Caco-2 (cell line): ENCODE measurements around the gene BEST3. TPM values are rescaled to one million over a fixed set of nuclear protein-coding genes. Genes with fewer than 3 reads are reported as not detected.
"Not testable (repeated sequence)": the region's sequence is repeated elsewhere in the genome, so short reads cannot be mapped to it uniquely, and the experiment has no call there.

Source experiments
- BruUV-seq: library from RNA; stranded (reverse); fragments of 400-500 nt; replicated peaks from 2 replicates; lab custom pipeline; 2021; lab: Mats Ljungman, UMichigan
- CTCF ChIA-PET: fragments of 300-600 bp; sonication (Branson Sonifier 250); formaldehyde crosslinking; loops from one replicate; lab custom pipeline; 2022; ENCODE audit warnings: antibody characterized with exemption; lab: Charles Lee
- POLR2A ChIA-PET: fragments of 300-600 bp; sonication (Branson Sonifier 250); formaldehyde crosslinking; loops from one replicate; lab custom pipeline; 2022; ENCODE audit warnings: antibody characterized with exemption; lab: Charles Lee
- DNase-seq, 2 experiments: peaks; one replicate each; pipeline versions ENCODE4 v3.0.0 to v3.0.0-alpha.2; 2020 to 2022
- H3K27me3 ChIP-seq: replicated peaks from 2 replicates; pipeline ENCODE4 v1.6.0; 2011; ENCODE audit warnings: low read length; ENCODE audit not compliant: control insufficient read depth, insufficient read depth
- H3K36me3 ChIP-seq: 2 replicates; pipeline ENCODE4 v1.5.1; 2011; ENCODE audit warnings: low read length; ENCODE audit not compliant: control insufficient read depth, insufficient read depth
- H3K4me1 ChIP-seq: fragments of 250-450 bp; sonication (Bioruptor Pico); 2 replicates; pipeline ENCODE4 v1.5.1; 2020; ENCODE audit warnings: mild to moderate bottlenecking
- H3K4me3 ChIP-seq: 2 replicates; pipeline ENCODE4 v1.5.1; 2011; ENCODE audit warnings: low read depth, mild to moderate bottlenecking, control low read depth, low read length
- H3K9me3 ChIP-seq: fragments of 250-450 bp; sonication (Bioruptor Pico); 2 replicates; pipeline ENCODE4 v1.5.1; 2020; ENCODE audit warnings: mild to moderate bottlenecking, moderate library complexity
- H3K27ac Mint-ChIP-seq: one replicate; pipeline ENCODE4 v1.8.0; 2022; ENCODE audit warnings: mixed read lengths; ENCODE audit not compliant: unreplicated experiment
- H3K27me3 Mint-ChIP-seq: one replicate; pipeline ENCODE4 v1.8.0; 2022; ENCODE audit warnings: mixed read lengths; ENCODE audit not compliant: insufficient read depth, unreplicated experiment
- H3K36me3 Mint-ChIP-seq: one replicate; pipeline ENCODE4 v1.8.0; 2022; ENCODE audit warnings: mild to moderate bottlenecking, mixed read lengths; ENCODE audit not compliant: insufficient read depth, unreplicated experiment
- H3K4me1 Mint-ChIP-seq: one replicate; pipeline ENCODE4 v1.8.0; 2022; ENCODE audit warnings: low read depth, mixed read lengths; ENCODE audit not compliant: unreplicated experiment
- H3K4me3 Mint-ChIP-seq: one replicate; pipeline ENCODE4 v1.8.0; 2022; ENCODE audit warnings: mild to moderate bottlenecking, moderate library complexity, mixed read lengths; ENCODE audit not compliant: unreplicated experiment
- H3K9me3 Mint-ChIP-seq: one replicate; pipeline ENCODE4 v1.8.0; 2022; ENCODE audit warnings: mixed read lengths; ENCODE audit not compliant: unreplicated experiment
- intact Hi-C: fragments of 100-400 bp; cut with micrococcal nuclease; formaldehyde crosslinking; loops from one replicate; pipeline ENCODE4 v1.10.0; 2022; ENCODE audit not compliant: unreplicated experiment
- total RNA-seq: library from RNA; stranded (reverse); gene quantifications from 2 replicates; pipeline ENCODE4 v1.2.3, GENCODE V29; 2022
- TF ChIP-seq, protein P1 (sequence below), 2 experiments: fragments of 200-600 bp in 1 of 2; IDR thresholded peaks; 1 replicate in 1 of 2; 2 replicates in 1 of 2; pipeline versions ENCODE4 v1.5.1 to v1.8.0; 2011 to 2022; ENCODE audit warnings: antibody characterized with exemption in 1 of 2, control low read depth in 1 of 2, inconsistent platforms in 1 of 2, low read depth in 1 of 2, low read length in 1 of 2, mild to moderate bottlenecking in 1 of 2, moderate library complexity in 1 of 2; ENCODE audit not compliant: insufficient read depth in 1 of 2, severe bottlenecking in 1 of 2, unreplicated experiment in 1 of 2

The BEST3 gene
- total RNA-seq, 1 experiment from 2014 or later = 1.3 TPM

DNA sequence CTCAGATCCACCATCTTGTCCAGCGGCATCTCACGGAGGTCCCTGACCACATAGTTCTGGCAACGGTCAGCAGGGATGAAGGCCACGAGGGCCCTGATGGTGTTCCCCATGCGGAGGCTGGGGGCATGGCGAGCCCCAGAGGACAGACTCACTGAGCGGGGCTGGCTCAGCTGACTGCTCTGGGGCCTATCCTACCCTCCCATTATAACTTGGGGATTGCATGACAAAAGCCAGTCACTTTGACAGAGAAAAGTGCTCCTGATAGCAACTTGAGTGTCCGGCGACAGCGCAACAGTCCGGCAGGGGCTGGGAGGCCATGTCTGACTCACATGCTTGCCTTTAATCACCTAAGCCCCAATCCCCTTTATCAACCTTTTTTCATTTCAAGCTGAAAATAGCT is 88.4 kb downstream of the BEST3 start, which contains the start of gene LRRC10:
Gene LRRC10, minus strand, starts transcription at position 179 of the 400 bp plus-strand sequence. Its CDS starts 69 bp downstream, at position 110.
- no peak within 1 kb of the TSS for H3K27ac Mint-ChIP-seq
- no peaks in the 10 kb centered on the region for H3K4me1 ChIP-seq
- H3K27me3 Mint-ChIP-seq = no peaks in the 10 kb centered on the region
- H3K36me3 Mint-ChIP-seq = peaks cover 4% of the 10 kb centered on the region
- H3K9me3 ChIP-seq = no peaks in the 10 kb centered on the region
- no peak within 1 kb of the TSS for H3K4me3 ChIP-seq
- no peak within 1 kb of the TSS for H3K4me3 Mint-ChIP-seq
- intact Hi-C loops = no loop called here
- POLR2A ChIA-PET = interaction anchor here (0.6 kb wide), 1 partner anchor 1301 kb away, joined by 4 read pairs; no protein-coding TSS in a partner anchor
- no peaks in the 10 kb centered on the region for H3K27me3 ChIP-seq
- CTCF ChIA-PET = no interaction called here
- no peak for DNase-seq
- no peaks in the 10 kb centered on the region for H3K4me1 Mint-ChIP-seq
- no TSS peak for BruUV-seq
- peaks cover 7% of the 10 kb centered on the region for H3K9me3 Mint-ChIP-seq
- TF ChIP-seq, protein P1, sequence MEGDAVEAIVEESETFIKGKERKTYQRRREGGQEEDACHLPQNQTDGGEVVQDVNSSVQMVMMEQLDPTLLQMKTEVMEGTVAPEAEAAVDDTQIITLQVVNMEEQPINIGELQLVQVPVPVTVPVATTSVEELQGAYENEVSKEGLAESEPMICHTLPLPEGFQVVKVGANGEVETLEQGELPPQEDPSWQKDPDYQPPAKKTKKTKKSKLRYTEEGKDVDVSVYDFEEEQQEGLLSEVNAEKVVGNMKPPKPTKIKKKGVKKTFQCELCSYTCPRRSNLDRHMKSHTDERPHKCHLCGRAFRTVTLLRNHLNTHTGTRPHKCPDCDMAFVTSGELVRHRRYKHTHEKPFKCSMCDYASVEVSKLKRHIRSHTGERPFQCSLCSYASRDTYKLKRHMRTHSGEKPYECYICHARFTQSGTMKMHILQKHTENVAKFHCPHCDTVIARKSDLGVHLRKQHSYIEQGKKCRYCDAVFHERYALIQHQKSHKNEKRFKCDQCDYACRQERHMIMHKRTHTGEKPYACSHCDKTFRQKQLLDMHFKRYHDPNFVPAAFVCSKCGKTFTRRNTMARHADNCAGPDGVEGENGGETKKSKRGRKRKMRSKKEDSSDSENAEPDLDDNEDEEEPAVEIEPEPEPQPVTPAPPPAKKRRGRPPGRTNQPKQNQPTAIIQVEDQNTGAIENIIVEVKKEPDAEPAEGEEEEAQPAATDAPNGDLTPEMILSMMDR (IDR thresholded peaks at IDR 0.05; ENCODE audit: insufficient read depth in 1 of 2, low read depth in 1 of 2, low read length in 1 of 2, severe bottlenecking in 1 of 2, unreplicated experiment in 1 of 2) = no peak
- no peaks in the 10 kb centered on the region for H3K36me3 ChIP-seq

DNA sequence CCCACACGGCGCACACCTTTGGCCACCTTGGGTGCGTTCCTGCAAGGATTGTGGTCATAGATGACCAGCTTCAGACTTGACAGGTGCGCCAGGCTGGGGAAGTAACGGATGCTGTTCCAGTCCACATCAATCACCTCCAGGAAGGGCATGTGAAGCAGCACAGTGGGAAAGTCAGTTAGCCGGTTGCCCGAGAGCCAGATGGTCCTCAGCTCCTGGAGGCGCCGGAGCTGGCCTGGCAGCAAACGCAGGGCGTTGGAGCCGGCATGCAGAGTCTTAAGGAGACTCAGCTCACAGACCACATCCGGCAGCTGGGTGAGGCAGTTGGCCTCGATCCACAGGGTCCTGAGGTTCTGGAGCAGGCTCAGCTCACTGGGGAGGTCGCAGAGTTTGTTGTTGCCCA is 89.0 kb downstream of the BEST3 start:
- Histone ChIP-seq H3K4me3 (no peak overlapping the region), H3K4me1 (no peaks in the 10 kb centered on the region), H3K27me3 (no peaks in the 10 kb centered on the region), H3K9me3 (no peaks in the 10 kb centered on the region), H3K36me3 (no peaks in the 10 kb centered on the region)
- no peak overlapping the region for H3K27ac Mint-ChIP-seq
- TF ChIP-seq, protein P1 (IDR thresholded peaks at IDR 0.05; ENCODE audit: insufficient read depth in 1 of 2, low read depth in 1 of 2, low read length in 1 of 2, severe bottlenecking in 1 of 2, unreplicated experiment in 1 of 2) = no peak
- peaks cover under 1% of the 10 kb centered on the region for H3K9me3 Mint-ChIP-seq
- H3K27me3 Mint-ChIP-seq = no peaks in the 10 kb centered on the region
- BruUV-seq = no TSS peak
- H3K4me3 Mint-ChIP-seq = no peak overlapping the region
- POLR2A ChIA-PET = no interaction called here
- intact Hi-C loops = no loop called here
- DNase-seq = no peak
- no peaks in the 10 kb centered on the region for H3K4me1 Mint-ChIP-seq
- peaks cover 4% of the 10 kb centered on the region for H3K36me3 Mint-ChIP-seq
- CTCF ChIA-PET = no interaction called here

DNA sequence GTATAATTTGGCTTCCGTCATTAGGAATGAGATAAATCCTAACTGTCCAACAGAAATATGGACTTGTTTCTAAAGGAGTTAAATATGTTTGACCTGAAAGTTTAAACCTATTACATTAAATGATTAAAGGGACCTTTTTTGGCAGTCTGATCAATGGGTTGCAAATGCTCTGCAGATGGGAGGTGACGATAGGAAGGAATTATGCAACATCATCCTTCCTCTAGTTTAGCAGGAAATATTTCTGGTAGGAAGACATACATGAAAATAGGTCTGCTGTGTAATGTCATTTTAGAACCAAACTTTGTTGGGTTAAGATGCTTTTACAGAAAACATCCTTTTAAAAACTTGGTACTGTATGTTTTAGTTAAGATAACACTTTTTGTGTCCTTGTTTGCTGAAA is 91.0 kb downstream of the BEST3 start:
- CTCF ChIA-PET = no interaction called here
- BruUV-seq = no TSS peak
- POLR2A ChIA-PET = no interaction called here

DNA sequence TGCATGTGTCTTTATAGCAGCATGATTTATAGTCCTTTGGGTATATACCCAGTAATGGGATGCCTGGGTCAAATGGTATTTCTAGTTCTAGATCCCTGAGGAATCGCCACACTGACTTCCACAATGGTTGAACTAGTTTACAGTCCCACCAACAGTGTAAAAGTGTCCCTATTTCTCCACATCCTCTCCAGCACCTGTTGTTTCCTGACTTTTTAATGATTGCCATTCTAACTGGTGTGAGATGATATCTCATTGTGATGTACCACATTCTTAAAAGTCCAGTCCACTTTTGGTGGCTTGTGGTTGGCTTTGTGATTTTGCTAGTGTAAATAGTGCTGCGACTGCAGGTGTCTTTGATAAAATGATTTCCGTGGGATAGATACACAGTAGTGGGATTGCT is 94.8 kb downstream of the BEST3 start:
- intact Hi-C loops, H3K4me1 ChIP-seq, BruUV-seq, H3K27me3 ChIP-seq, CTCF ChIA-PET, POLR2A ChIA-PET, H3K9me3 Mint-ChIP-seq, DNase-seq, H3K4me3 Mint-ChIP-seq, H3K4me3 ChIP-seq, H3K4me1 Mint-ChIP-seq, H3K27ac Mint-ChIP-seq, H3K36me3 ChIP-seq, H3K9me3 ChIP-seq, H3K27me3 Mint-ChIP-seq: not testable (repeated sequence)
- H3K36me3 Mint-ChIP-seq = peaks cover 45% of the 10 kb centered on the region

More for the DNA sequence above, 91.0 kb downstream of the BEST3 start:
- Mint-ChIP-seq H3K9me3 (no peaks in the 10 kb centered on the region), H3K27me3 (no peaks in the 10 kb centered on the region), H3K4me1 (no peaks in the 10 kb centered on the region), H3K4me3 (no peak overlapping the region), H3K27ac (no peak overlapping the region), H3K36me3 (peaks cover 9% of the 10 kb centered on the region)
- TF ChIP-seq, protein P1 (IDR thresholded peaks at IDR 0.05; ENCODE audit: insufficient read depth in 1 of 2, low read depth in 1 of 2, low read length in 1 of 2, severe bottlenecking in 1 of 2, unreplicated experiment in 1 of 2) = no peak
- intact Hi-C loops = no loop called here
- Histone ChIP-seq H3K4me3 (no peak overlapping the region), H3K4me1 (no peaks in the 10 kb centered on the region), H3K9me3 (no peaks in the 10 kb centered on the region), H3K27me3 (no peaks in the 10 kb centered on the region), H3K36me3 (peaks cover 1% of the 10 kb centered on the region; the same call in 1 of the 2 replicates)
- no peak for DNase-seq
